Ecto neural progenitor cell (in vitro differentiated cells): Measurements from ENCODE around the gene GNAZ.

Source experiments
- DNase-seq: peaks from one replicate; pipeline ENCODE4 v3.0.0-alpha.2; 2018; ENCODE audit warnings: low spot score

Gene GNAZ

DNA sequence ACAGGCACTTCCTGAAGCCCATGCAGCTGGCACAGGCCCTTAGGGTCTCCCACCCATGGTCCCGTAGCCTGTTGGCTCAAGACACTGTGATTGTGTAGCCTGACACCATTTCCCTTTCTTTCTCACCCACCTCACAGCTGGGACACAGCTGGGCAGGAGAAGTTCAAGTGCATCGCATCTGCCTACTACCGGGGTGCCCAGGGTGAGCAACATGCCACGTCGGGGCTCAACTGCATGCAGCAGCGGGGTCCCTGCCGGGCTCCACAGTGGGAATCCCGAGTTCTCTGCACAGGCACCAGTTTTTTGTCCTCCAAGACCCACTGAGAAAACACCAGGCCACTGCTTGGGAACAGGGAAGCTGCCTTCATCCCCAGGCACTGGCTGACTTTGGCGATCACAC lies 85.5 kb downstream of the GNAZ start:
- DNase-seq, result no peak

DNA sequence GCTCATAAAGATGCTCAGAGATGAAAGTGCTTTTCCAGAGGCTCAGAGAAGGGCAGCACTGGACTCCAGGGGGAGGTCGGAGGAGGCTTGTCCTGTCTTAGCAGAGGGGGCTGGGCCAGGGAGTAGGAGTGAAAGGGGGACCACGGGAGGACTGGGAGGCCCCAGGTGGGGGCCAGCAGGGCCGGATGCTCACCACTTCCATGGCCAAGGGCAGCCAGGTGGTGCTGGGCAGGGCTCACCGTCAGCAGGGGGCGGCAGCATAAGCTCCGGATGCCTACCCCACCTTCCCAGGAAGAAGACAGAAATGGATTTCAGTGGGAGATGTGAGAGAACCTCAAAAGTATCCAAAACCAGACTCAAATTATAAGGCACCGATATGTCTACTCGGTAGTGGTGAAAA lies 86.0 kb downstream of the GNAZ start:
- DNase-seq, result no peak

DNA sequence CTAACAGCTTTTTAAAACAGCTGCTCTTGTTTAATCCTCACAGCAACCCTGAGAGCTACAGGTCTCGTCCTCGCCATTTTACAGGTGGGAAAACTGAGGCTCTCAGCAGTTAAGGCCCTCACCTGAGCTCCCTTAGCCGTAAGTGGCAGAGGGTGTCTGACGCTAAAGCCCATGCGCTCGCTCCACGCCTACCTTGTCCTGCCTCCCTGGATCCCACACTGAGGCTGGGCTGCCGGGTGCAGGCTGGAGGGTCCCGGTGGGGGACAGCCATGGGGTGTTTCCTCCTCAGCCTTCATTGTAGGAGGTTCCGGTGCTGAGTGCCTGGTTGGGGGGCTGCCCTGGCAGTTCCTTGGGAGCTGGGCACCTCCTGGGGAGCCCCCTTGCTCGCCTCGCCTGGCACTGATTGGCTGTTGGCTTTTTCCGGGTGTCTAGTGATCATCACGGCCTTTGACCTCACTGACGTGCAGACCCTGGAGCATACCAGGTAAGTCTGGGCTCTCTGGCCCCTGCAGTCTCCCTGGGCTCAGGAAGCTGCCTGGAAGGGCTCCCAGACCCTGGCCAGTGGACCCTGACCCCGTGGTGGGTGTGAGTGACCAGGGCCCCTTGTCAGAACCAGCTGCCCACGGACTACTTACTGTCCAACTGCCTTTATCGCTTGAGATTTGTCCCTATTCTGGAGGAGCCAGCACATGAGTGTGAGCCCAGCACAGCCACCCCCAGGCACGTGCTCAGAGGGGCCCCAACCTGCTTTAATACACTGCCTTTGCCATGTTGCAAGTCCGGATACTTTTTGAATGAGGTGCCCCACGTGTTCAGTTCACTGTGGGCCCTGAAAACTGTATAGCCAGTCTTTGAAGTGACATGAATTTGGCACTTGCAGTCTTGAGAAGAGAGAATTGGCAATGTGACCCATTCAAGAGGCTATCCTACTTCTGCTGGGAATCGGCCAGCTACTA lies 87.5 kb downstream of the GNAZ start:
- no peak for DNase-seq

DNA sequence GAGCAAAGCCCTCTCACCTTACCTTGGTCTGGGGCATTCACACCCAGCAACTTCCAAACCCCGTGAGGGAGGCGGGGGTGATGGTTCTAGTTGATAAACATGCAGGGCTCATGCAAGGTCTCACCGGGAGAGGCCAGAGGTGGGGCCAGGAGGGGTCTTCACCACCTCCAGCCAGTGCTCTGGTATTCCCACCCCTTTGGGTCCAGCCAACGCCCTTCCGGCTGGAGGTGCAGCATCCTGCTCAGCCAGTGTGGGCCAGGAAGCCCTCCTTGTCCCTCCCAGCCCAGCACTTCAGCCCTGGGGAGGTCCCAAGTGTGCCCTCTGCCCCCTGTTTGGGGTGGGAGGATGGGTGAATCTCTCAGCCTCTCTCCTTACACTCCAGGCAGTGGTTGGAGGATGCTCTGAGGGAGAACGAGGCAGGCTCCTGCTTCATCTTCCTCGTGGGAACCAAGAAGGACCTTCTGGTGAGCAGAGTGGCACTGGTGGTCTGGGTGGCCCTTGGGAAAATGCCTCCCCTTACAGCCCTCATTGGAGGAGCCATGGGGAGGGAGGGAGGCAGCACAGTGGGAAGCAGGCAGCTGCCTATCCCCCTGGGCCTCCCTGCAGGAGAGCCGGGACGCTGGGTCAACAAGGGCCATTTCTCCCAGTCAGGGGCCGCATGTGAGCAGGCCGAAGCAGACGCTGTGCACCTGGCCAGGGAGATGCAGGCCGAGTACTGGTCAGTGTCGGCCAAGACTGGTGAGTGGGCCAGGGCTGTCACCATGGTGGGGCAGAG lies 88.4 kb downstream of the GNAZ start:
- no peak for DNase-seq

DNA sequence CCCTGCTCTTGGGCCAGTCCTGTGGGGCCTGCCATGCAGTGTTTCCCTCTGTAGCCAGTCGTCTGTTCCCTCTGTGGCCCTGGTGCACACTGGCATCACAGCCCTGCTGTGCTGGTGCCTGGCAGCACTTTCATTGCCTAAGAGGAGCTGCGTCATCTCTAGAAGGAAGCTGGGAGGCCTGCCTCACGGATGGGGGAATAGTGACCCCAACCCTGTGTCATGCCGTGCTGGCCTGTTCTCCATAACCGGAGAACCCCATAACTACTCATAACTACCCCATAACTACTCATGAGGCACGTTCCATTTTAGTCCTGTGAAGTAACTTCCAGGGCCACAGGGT lies 88.9 kb downstream of the GNAZ start:
- no peak for DNase-seq

DNA sequence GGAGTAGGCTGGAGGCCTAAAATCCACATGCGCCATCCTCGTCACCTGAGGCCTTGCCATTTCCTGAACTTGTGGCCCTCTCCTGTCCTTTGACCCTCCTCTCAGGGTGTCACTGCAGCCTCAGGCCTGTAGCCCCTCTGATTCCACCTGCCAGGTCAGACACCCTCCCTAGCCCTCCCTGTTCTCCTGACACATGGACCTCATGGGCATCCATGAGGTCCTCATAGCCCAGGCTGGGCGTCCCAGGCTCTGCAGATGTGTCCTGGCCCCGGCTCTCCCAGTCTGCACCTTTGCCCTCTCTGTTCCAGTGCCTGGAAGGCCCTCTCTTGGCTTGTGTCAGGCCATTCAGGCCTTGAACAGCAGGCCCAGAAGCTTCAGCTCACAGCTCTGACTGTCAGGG lies 90.7 kb downstream of the GNAZ start:
- DNase-seq, result no peak

DNA sequence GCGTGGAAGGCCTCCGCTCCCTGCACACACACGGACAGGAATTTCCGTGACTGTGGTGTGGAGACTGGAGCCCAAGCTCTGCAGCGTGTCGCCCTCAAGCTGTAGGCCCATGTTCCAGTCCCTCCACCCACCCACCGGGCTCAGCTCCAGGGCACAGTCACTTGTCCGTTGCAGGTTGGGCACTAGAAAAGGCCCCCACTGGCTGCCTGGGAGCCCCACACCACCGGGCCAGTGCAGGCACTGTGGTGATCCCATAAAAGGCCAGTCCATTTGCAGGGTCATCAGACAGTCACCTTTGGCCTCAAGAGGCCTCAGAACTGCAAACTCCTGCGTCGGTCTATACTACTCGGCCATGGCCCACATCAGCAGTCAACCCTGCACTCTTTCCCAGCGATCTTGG lies 91.3 kb downstream of the GNAZ start:
- DNase-seq, result no peak

DNA sequence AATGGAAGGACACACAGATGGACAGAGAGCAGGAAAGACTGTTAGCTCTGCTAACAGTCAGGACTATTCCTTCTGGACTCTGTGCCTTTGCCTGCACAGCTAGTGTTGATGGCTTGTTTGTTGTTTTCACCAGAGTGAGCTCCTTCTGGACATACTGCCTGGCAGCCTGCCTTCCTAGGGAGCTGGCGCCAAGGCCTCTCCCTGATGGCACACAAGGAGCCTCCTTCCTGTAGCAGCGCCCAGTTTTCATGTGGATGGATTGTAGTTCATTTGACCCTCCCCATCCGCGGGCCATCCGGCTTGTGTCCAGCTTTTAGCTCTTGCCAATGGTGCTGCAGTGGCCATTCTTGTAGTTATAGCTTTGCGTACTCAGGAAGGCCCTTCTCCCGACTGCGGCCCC lies 93.3 kb downstream of the GNAZ start:
- DNase-seq, result no peak

DNA sequence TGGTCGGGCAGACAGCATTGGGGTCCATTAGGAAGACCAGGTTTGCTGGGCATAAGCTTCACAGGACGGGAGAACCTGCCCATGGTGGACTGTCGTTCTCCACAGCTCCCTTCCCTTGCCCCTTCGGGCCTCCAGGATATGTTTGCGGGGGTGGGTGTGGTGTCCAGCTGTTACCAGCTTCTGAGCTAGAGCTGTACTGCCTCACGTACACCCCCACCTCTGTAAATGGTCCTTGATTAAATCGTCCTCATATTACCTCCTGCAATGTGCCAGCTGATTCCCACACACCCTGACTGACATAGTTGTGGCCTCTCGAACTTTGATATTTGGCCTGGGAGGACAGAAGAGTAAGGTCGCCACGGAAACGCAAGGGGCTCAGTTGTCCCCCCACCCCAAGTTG lies 93.8 kb downstream of the GNAZ start:
- no peak for DNase-seq

DNA sequence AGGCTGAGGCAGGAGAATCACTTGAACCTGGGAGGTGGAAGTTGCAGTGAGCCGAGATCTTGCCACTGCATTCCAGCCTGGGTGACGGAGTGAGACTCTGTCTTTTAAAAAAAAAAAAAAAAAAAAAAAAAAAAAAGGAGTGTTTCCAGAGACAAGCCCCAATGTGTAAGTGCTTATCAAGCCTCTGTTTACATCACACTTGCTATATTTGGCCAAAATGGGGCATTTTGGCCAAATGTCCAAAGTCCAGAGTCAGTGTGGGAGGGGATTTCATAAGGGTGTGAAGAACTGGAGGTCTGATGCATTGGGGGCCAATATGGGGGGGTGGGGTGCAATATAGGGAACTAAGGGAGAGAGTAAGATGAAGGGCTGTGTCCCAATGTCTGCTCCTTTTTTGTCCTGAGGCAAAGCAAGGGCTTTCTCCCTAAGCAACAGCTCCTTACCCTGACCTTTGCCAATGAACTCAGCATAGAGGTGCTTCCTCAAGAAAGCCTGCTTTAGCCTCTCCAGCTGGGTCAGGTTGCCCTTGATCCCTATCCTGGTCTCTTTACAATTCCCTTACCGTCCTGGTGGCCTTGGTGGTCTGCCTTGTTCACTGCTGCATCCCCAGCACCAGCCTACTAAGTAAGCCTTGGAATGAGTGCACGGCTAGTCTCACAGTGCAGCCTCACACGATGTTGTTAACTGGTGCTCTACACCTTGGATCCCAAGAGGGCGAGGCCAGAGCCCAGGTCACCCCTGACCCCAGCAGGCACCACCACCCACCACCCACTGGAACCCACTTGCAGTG lies 95.9 kb downstream of the GNAZ start:
- DNase-seq, result no peak

DNA sequence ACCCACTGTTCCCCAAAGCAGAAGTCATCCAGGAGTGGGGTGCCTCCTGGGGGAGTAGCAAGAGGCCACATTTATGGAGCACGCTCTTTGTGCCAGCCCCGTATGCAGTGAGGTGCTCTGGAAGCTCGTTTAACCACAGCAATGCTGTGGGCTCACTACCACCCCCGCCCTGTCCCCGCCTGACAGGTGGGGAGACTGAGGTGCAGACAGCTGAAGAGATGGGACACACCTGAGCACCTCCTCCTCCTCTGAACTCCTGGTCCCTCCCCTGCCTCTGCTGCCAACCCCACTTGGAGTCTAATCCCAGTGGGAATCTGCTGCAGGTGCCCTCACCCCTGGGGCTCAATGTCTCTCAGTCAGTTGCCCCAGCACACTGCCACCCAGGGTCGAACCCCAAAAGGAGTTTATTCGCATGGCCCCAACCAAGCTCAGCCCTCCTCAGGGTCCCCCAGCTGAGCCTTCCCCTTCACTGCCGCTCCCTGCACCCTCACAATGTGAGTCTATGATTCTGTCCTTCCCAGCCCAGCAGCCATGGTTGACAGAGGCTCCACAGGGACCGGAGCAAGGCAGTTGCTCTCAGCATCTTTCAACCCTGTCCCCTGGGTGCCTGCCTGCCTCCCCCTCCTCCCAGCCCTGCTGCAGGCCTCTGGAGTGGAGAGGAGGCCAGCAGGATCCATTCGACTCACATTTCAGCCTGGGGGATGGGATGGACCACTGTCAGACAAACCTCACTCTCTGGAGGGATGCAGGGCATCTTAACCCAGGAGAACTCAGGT lies 96.7 kb downstream of the GNAZ start:
- no peak for DNase-seq

DNA sequence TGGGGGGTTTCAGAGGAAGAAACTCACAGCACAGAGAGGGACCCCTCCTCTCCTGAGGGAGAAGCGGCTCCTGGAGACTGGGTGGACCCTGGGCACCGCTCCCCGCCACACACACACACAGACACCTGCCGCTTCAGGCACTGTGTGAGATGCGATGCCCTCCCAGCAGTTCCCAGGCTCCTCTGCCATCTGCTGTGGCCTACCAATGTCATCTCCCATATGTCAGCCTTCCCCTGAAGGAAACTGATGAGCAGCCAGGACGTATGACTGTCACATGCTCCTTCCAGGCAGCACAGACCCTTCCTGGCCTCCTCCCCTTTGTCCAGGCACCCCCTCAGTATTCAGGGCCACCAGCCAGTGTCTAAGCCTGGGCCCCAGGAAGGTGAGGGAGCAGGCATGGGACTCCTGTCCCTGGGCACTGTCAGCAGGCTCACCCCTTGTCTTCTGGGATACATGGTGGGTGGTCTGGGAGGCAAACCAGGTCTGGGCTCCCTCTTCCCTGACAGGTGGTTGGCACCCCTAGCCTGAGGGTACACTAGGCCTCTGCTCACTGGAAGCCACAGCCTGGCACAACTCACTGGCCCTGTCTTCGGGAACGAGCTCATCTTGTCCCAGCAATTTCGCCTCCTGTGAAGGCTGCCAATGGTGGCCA lies 98.2 kb downstream of the GNAZ start:
- DNase-seq, result no peak

DNA sequence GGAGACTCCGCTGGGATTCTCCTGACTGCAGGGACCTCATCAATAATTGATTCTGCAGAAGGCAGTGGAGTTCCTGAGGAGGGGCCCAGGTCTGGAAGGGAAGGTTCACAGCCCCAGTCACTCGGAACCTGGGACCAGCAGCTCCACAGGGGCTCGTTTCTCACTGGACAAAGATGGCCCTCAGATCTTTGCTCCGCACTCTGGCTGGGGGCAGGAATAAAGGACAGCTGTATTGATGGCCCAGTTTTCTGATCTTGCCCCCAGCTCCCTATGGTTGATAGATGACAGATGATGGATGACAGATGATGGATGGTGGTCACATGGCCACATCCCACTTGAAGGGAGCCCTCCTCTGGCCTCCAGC lies 98.7 kb downstream of the GNAZ start:
- DNase-seq, result no peak
